Measurements from ENCODE around the gene PANK4. TPM values are rescaled to one million over a fixed set of nuclear protein-coding genes. Genes with fewer than 3 reads are reported as not detected.

Gene PANK4
- total and polyA plus RNA-seq, 4 donors, result 5.5 to 28.2 (median 20.9) TPM

GRCh38 chr1:2516946-2517345 lies 9.4 kb downstream of the PANK4 start:
- H3K4me3 ChIP-seq (ENCODE audit: low read length in 2 of 2), result no peak overlapping the region
- H3K4me1 ChIP-seq (ENCODE audit: control insufficient read depth in 1 of 2, insufficient read depth in 2 of 2, low read length in 2 of 2), result no peaks in the 10 kb centered on the region
- intact Hi-C loops (cut with DNase I), result no loop called here
- no peaks in the 10 kb centered on the region for H3K9me3 ChIP-seq (ENCODE audit: control insufficient read depth, low read length)
- no peak overlapping the region for H3K27ac ChIP-seq (ENCODE audit: low read depth in 1 of 2, low read length in 2 of 2)
- no peaks in the 10 kb centered on the region for H3K27me3 ChIP-seq (ENCODE audit: control insufficient read depth in 1 of 2, insufficient read depth in 2 of 2, low read length in 1 of 2)
- ATAC-seq (ENCODE audit: low FRiP score) (no peak), DNase-seq (no peak)
- H3K36me3 ChIP-seq (ENCODE audit: control insufficient read depth in 1 of 2, insufficient read depth in 2 of 2, low read length in 1 of 2), result peaks cover 0 to 37% of the 10 kb centered on the region in 2 donors
- WGBS, 2 donors, result 92 to 94% methylated on average over 14 of the region's 14 CpGs

- DNase-seq (no peak), ATAC-seq (ENCODE audit: low FRiP score) (no peak)
- no peaks in the 10 kb centered on the region for H3K4me1 ChIP-seq (ENCODE audit: control insufficient read depth in 1 of 2, insufficient read depth in 2 of 2, low read length in 2 of 2)
- H3K27ac ChIP-seq (ENCODE audit: low read depth in 1 of 2, low read length in 2 of 2), result no peak overlapping the region
- peaks cover 0 to 36% of the 10 kb centered on the region in 2 donors for H3K36me3 ChIP-seq (ENCODE audit: control insufficient read depth in 1 of 2, insufficient read depth in 2 of 2, low read length in 1 of 2)
- WGBS, 2 donors, result 95 to 96% methylated on average over 17 of the region's 17 CpGs
- intact Hi-C loops (cut with DNase I), result no loop called here
- no peaks in the 10 kb centered on the region for H3K9me3 ChIP-seq (ENCODE audit: control insufficient read depth, low read length)
- no peak overlapping the region for H3K4me3 ChIP-seq (ENCODE audit: low read length in 2 of 2)
- H3K27me3 ChIP-seq (ENCODE audit: control insufficient read depth in 1 of 2, insufficient read depth in 2 of 2, low read length in 1 of 2), result no peaks in the 10 kb centered on the region
These were observed 10.3 kb downstream of the PANK4 start for GRCh38 chr1:2516124-2516523.

- Histone ChIP-seq H3K4me3 (ENCODE audit: low read length in 2 of 2) (no peak overlapping the region), H3K9me3 (ENCODE audit: control insufficient read depth, low read length) (no peaks in the 10 kb centered on the region), H3K4me1 (ENCODE audit: control insufficient read depth in 1 of 2, insufficient read depth in 2 of 2, low read length in 2 of 2) (no peaks in the 10 kb centered on the region), H3K27ac (ENCODE audit: low read depth in 1 of 2, low read length in 2 of 2) (no peak overlapping the region), H3K36me3 (ENCODE audit: control insufficient read depth in 1 of 2, insufficient read depth in 2 of 2, low read length in 1 of 2) (peaks cover 0 to 37% of the 10 kb centered on the region in 2 donors), H3K27me3 (ENCODE audit: control insufficient read depth in 1 of 2, insufficient read depth in 2 of 2, low read length in 1 of 2) (no peaks in the 10 kb centered on the region)
- 93 to 94% methylated on average over 8 to 11 of the region's 11 CpGs for WGBS, 2 donors
- ATAC-seq (ENCODE audit: low FRiP score), result no peak
- DNase-seq, result no peak
- intact Hi-C loops (cut with DNase I), result no loop called here
These were observed 10.7 kb downstream of the PANK4 start for GRCh38 chr1:2515763-2516080.

GRCh38 chr1:2514863-2515762 lies 11.3 kb downstream of the PANK4 start:
- Histone ChIP-seq H3K4me3 (ENCODE audit: low read length in 2 of 2) (no peak overlapping the region), H3K27me3 (ENCODE audit: control insufficient read depth in 1 of 2, insufficient read depth in 2 of 2, low read length in 1 of 2) (no peaks in the 10 kb centered on the region), H3K4me1 (ENCODE audit: control insufficient read depth in 1 of 2, insufficient read depth in 2 of 2, low read length in 2 of 2) (no peaks in the 10 kb centered on the region), H3K9me3 (ENCODE audit: control insufficient read depth, low read length) (no peaks in the 10 kb centered on the region), H3K36me3 (ENCODE audit: control insufficient read depth in 1 of 2, insufficient read depth in 2 of 2, low read length in 1 of 2) (peaks cover 0 to 38% of the 10 kb centered on the region in 2 donors), H3K27ac (ENCODE audit: low read depth in 1 of 2, low read length in 2 of 2) (no peak overlapping the region)
- DNase-seq (no peak), ATAC-seq (ENCODE audit: low FRiP score) (no peak)
- intact Hi-C loops (cut with DNase I), result no loop called here
- WGBS, 2 donors, result 91 to 92% methylated on average over 45 of the region's 45 CpGs

- ATAC-seq (ENCODE audit: low FRiP score), result no peak
- 93 to 94% methylated on average over 41 to 43 of the region's 43 CpGs for WGBS, 2 donors
These were observed 12.3 kb downstream of the PANK4 start for GRCh38 chr1:2513939-2514652.

GRCh38 chr1:2512862-2513421 lies 13.5 kb downstream of the PANK4 start:
- H3K4me3 ChIP-seq (ENCODE audit: low read length in 2 of 2), result no peak overlapping the region
- 91 to 93% methylated on average over 30 to 31 of the region's 31 CpGs for WGBS, 2 donors
- H3K27me3 ChIP-seq (ENCODE audit: control insufficient read depth in 1 of 2, insufficient read depth in 2 of 2, low read length in 1 of 2), result no peaks in the 10 kb centered on the region
- H3K4me1 ChIP-seq (ENCODE audit: control insufficient read depth in 1 of 2, insufficient read depth in 2 of 2, low read length in 2 of 2), result no peaks in the 10 kb centered on the region
- DNase-seq, result no peak
- H3K36me3 ChIP-seq (ENCODE audit: control insufficient read depth in 1 of 2, insufficient read depth in 2 of 2, low read length in 1 of 2), result peaks cover 0 to 33% of the 10 kb centered on the region in 2 donors
- H3K27ac ChIP-seq (ENCODE audit: low read depth in 1 of 2, low read length in 2 of 2), result no peak overlapping the region
- ATAC-seq (ENCODE audit: low FRiP score), result no peak
- intact Hi-C loops (cut with DNase I), result no loop called here
- no peaks in the 10 kb centered on the region for H3K9me3 ChIP-seq (ENCODE audit: control insufficient read depth, low read length)

More at GRCh38 chr1:2513939-2514652, 12.3 kb downstream of the PANK4 start:
- H3K27ac ChIP-seq (ENCODE audit: low read depth in 1 of 2, low read length in 2 of 2), result no peak overlapping the region
- no peaks in the 10 kb centered on the region for H3K9me3 ChIP-seq (ENCODE audit: control insufficient read depth, low read length)
- H3K4me3 ChIP-seq (ENCODE audit: low read length in 2 of 2), result no peak overlapping the region
- DNase-seq, result no peak
- H3K27me3 ChIP-seq (ENCODE audit: control insufficient read depth in 1 of 2, insufficient read depth in 2 of 2, low read length in 1 of 2), result no peaks in the 10 kb centered on the region
- peaks cover 0 to 43% of the 10 kb centered on the region in 2 donors for H3K36me3 ChIP-seq (ENCODE audit: control insufficient read depth in 1 of 2, insufficient read depth in 2 of 2, low read length in 1 of 2)
- intact Hi-C loops (cut with DNase I), result no loop called here
- H3K4me1 ChIP-seq (ENCODE audit: control insufficient read depth in 1 of 2, insufficient read depth in 2 of 2, low read length in 2 of 2), result no peaks in the 10 kb centered on the region

- Histone ChIP-seq H3K27me3 (ENCODE audit: control insufficient read depth in 1 of 2, insufficient read depth in 2 of 2, low read length in 1 of 2) (no peaks in the 10 kb centered on the region), H3K36me3 (ENCODE audit: control insufficient read depth in 1 of 2, insufficient read depth in 2 of 2, low read length in 1 of 2) (peaks cover 0 to 23% of the 10 kb centered on the region in 2 donors), H3K4me1 (ENCODE audit: control insufficient read depth in 1 of 2, insufficient read depth in 2 of 2, low read length in 2 of 2) (no peaks in the 10 kb centered on the region), H3K4me3 (ENCODE audit: low read length in 2 of 2) (no peak overlapping the region), H3K27ac (ENCODE audit: low read depth in 1 of 2, low read length in 2 of 2) (no peak overlapping the region), H3K9me3 (ENCODE audit: control insufficient read depth, low read length) (no peaks in the 10 kb centered on the region)
- WGBS, 2 donors, result 94 to 95% methylated on average over 27 of the region's 27 CpGs
- intact Hi-C loops (cut with DNase I), result no loop called here
- ATAC-seq (ENCODE audit: low FRiP score) (no peak), DNase-seq (no peak)
These were observed 15.8 kb downstream of the PANK4 start for GRCh38 chr1:2510366-2511155.

GRCh38 chr1:2509589-2509988 lies 16.8 kb downstream of the PANK4 start:
- no peak overlapping the region for H3K4me3 ChIP-seq (ENCODE audit: low read length in 2 of 2)
- no peak overlapping the region for H3K27ac ChIP-seq (ENCODE audit: low read depth in 1 of 2, low read length in 2 of 2)
- peaks cover 0 to 22% of the 10 kb centered on the region in 2 donors for H3K36me3 ChIP-seq (ENCODE audit: control insufficient read depth in 1 of 2, insufficient read depth in 2 of 2, low read length in 1 of 2)
- H3K9me3 ChIP-seq (ENCODE audit: control insufficient read depth, low read length), result no peaks in the 10 kb centered on the region
- no peak for ATAC-seq (ENCODE audit: low FRiP score)
- 93 to 94% methylated on average over 11 of the region's 11 CpGs for WGBS, 2 donors
- H3K27me3 ChIP-seq (ENCODE audit: control insufficient read depth in 1 of 2, insufficient read depth in 2 of 2, low read length in 1 of 2), result no peaks in the 10 kb centered on the region
- DNase-seq, result no peak
- H3K4me1 ChIP-seq (ENCODE audit: control insufficient read depth in 1 of 2, insufficient read depth in 2 of 2, low read length in 2 of 2), result no peaks in the 10 kb centered on the region
- intact Hi-C loops (cut with DNase I), result no loop called here
